Neural progenitor cell (in vitro differentiated cells): ENCODE data around the gene PEF1.

ENCODE experiments used
- EZH2phosphoT487 ChIP-seq: fragments of 200-600 bp; sonication (generic); IDR thresholded peaks from 2 replicates; pipeline ENCODE4 v1.6.1; 2017; ENCODE audit warnings: antibody characterized with exemption
- TF ChIP-seq, protein P1 (sequence below): fragments of 200-600 bp; sonication (generic); IDR thresholded peaks from 2 replicates; pipeline ENCODE4 v1.5.1; 2017; ENCODE audit warnings: antibody characterized with exemption, mild to moderate bottlenecking

DNA sequence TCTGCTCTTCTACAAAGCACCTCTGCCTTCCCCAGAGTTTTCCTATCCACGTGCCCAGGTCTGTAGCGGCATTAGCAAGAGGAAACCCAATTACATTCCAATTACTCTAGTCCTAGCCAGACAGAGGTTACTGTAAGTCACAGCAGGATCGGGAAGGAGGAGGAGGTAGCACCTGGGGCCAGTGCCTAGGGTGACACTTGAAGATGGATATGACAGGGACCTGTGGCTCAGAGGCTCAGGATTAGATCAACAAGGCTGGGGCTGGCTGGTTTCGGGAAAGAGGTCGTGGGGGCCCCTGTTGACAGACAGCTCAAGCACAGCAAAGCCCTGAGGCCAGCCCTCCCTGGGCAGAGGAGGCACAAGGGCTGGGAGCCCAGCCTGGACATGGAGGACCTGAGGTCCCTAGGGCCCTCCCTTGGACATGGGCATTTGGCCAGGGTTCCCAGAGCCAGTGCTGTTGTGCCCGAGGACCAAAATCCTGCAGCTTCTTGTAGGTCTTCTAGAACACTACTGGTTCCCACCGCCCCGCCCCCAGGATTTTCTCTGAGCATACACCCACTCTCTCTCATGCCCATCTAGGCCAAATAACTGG, 30.2 kb downstream of the PEF1 start:
- no peak for TF ChIP-seq EZH2phosphoT487
- TF ChIP-seq, protein P1, sequence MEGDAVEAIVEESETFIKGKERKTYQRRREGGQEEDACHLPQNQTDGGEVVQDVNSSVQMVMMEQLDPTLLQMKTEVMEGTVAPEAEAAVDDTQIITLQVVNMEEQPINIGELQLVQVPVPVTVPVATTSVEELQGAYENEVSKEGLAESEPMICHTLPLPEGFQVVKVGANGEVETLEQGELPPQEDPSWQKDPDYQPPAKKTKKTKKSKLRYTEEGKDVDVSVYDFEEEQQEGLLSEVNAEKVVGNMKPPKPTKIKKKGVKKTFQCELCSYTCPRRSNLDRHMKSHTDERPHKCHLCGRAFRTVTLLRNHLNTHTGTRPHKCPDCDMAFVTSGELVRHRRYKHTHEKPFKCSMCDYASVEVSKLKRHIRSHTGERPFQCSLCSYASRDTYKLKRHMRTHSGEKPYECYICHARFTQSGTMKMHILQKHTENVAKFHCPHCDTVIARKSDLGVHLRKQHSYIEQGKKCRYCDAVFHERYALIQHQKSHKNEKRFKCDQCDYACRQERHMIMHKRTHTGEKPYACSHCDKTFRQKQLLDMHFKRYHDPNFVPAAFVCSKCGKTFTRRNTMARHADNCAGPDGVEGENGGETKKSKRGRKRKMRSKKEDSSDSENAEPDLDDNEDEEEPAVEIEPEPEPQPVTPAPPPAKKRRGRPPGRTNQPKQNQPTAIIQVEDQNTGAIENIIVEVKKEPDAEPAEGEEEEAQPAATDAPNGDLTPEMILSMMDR = no peak
